ENCODE measurements around the gene MTMR12. TPM values are rescaled to one million over a fixed set of nuclear protein-coding genes. Genes with fewer than 3 reads are reported as not detected.

The MTMR12 gene
- total and polyA plus RNA-seq, 2 of the 13 experiments (the other 11 are each of a cell fraction or from before 2014, with no cell fraction given) = 23.4 to 36.6 TPM

- TF ChIP-seq ATF4 (CRISPR knock-in tag; IDR thresholded peaks at IDR 0.05) (peak in 1 of 2 experiments; percentile 92; a peak in 2 of 4 replicates), ZNF362 (CRISPR knock-in tag; IDR thresholded peaks at IDR 0.05; ENCODE audit: borderline replicate concordance) (0 out of 2 replicates have a peak, but pooled peaks have one; percentile 6), TCF7 (IDR thresholded peaks at IDR 0.05; ENCODE audit: low read depth) (peak; percentile 68), ARID3A (IDR thresholded peaks at IDR 0.05; ENCODE audit: low read depth, low read length) (peak; percentile 65; the same call in 1 of the 2 replicates), MAFK (conservative IDR thresholded peaks at IDR 0.05 in 1 of 2, IDR thresholded peaks at IDR 0.05 in 1 of 2; ENCODE audit: low read length in 2 of 2) (no peak), KDM1A (CRISPR knock-in tag; IDR thresholded peaks at IDR 0.05) (peak; percentile 65; the same call in 1 of the 2 replicates), HMG20A (CRISPR knock-in tag; IDR thresholded peaks at IDR 0.05; ENCODE audit: borderline replicate concordance) (peak; percentile 73; the same call in 1 of the 2 replicates), EP300 (IDR thresholded peaks at IDR 0.05; ENCODE audit: low read depth in 2 of 2, low read length in 2 of 2) (peak in 1 of 2 experiments; percentile 60; a peak in 1 of 4 replicates), EP300 (CRISPR knock-in tag; IDR thresholded peaks at IDR 0.05; ENCODE audit: borderline replicate concordance) (no peak), ZBTB25 (CRISPR knock-in tag; IDR thresholded peaks at IDR 0.05) (0 out of 2 replicates have a peak, but pooled peaks have one; percentile 12), HMGXB3 (CRISPR knock-in tag; IDR thresholded peaks at IDR 0.05; ENCODE audit: borderline replicate concordance) (no peak), ZBTB37 (CRISPR knock-in tag; IDR thresholded peaks at IDR 0.05) (no peak), GABPB1 (CRISPR knock-in tag; IDR thresholded peaks at IDR 0.05) (no peak)
Measured at GRCh38 chr5:32201122-32201753, 111.5 kb downstream of the MTMR12 start (continued).

Measured in HepG2 (cell line).